Fibroblast of mammary gland (primary cell): Measurements from ENCODE around the gene GBE1.

Experiments
- DNase-seq: peaks from one replicate; pipeline ENCODE4 v3.0.0-alpha.2; 2010; ENCODE audit warnings: low read depth
- H3K4me3 ChIP-seq: 2 replicates; pipeline ENCODE4 v1.5.1; 2011; ENCODE audit warnings: low read depth, mild to moderate bottlenecking, low read length, moderate library complexity; ENCODE audit not compliant: control insufficient read depth
- CTCF ChIP-seq: conservative IDR thresholded peaks from 2 replicates; pipeline ENCODE4 v1.5.1; 2011; ENCODE audit warnings: low read depth, low read length, inconsistent platforms; ENCODE audit not compliant: control insufficient read depth, insufficient read depth

Gene GBE1

GRCh38 chr3:81713031-81713430 lies 48.4 kb downstream of the GBE1 start:
- H3K4me3 ChIP-seq, result no peak overlapping the region
- TF ChIP-seq CTCF, result no peak
- DNase-seq, result peak; percentile 19

- no peak overlapping the region for H3K4me3 ChIP-seq
- no peak for TF ChIP-seq CTCF
- no peak for DNase-seq
These were observed 51.8 kb downstream of the GBE1 start for GRCh38 chr3:81709606-81710005.

GRCh38 chr3:81707996-81708395 lies 53.4 kb downstream of the GBE1 start:
- TF ChIP-seq CTCF, result no peak
- no peak for DNase-seq
- no peak overlapping the region for H3K4me3 ChIP-seq

GRCh38 chr3:81702126-81702525 lies 59.3 kb downstream of the GBE1 start:
- H3K4me3 ChIP-seq, result no peak overlapping the region
- TF ChIP-seq CTCF, result no peak

GRCh38 chr3:81699536-81700320 lies 61.7 kb downstream of the GBE1 start:
- TF ChIP-seq CTCF, result no peak
- DNase-seq, result no peak

More at GRCh38 chr3:81702126-81702525, 59.3 kb downstream of the GBE1 start:
- DNase-seq, result no peak

GRCh38 chr3:81696090-81696489 lies 65.4 kb downstream of the GBE1 start:
- H3K4me3 ChIP-seq, result no peak overlapping the region
- no peak for TF ChIP-seq CTCF
- no peak for DNase-seq

More at GRCh38 chr3:81699536-81700320, 61.7 kb downstream of the GBE1 start:
- no peak overlapping the region for H3K4me3 ChIP-seq
